BJ (cell line): ENCODE data around the gene CYGB. TPM values are rescaled to one million over a fixed set of nuclear protein-coding genes. Genes with fewer than 3 reads are reported as not detected.
"Not testable (repeated sequence)": the region's sequence is repeated elsewhere in the genome, so short reads cannot be mapped to it uniquely, and the experiment has no call there.

Experiments
- CTCF ChIA-PET: fragments of 350-600 bp; formaldehyde crosslinking; extraction: SDS; loops from one replicate; lab custom pipeline; 2021; ENCODE audit warnings: antibody characterized with exemption, inconsistent platforms; lab: Yijun Ruan, JAX
- POLR2A ChIA-PET: fragments of 300-600 bp; sonication (Branson Sonifier 250); formaldehyde crosslinking; extraction: SDS; loops from one replicate; lab custom pipeline; 2021; ENCODE audit warnings: antibody characterized with exemption; lab: Charles Lee
- DNase-seq: peaks from one replicate; pipeline ENCODE4 v3.0.0-alpha.2; 2011; ENCODE audit warnings: low read depth
- H3K27me3 ChIP-seq: 2 replicates; pipeline ENCODE4 v1.6.0; 2011; ENCODE audit warnings: low read length; ENCODE audit not compliant: control insufficient read depth, insufficient read depth
- H3K36me3 ChIP-seq: 2 replicates; pipeline ENCODE4 v1.5.1; 2011; ENCODE audit warnings: low read length; ENCODE audit not compliant: control insufficient read depth, insufficient read depth
- H3K4me3 ChIP-seq: 2 replicates; pipeline ENCODE4 v1.5.1; 2011; ENCODE audit warnings: low read depth, mild to moderate bottlenecking, control low read depth, low read length
- CTCF ChIP-seq: IDR thresholded peaks from 2 replicates; pipeline ENCODE4 v1.5.1; 2011; ENCODE audit warnings: low read depth, mild to moderate bottlenecking, control low read depth, inconsistent platforms, low read length, moderate library complexity; ENCODE audit not compliant: insufficient read depth
- polyA plus RNA-seq: library from polyadenylated mRNA; depleted of rRNA; stranded (reverse); fragments of >200 nt; gene quantifications from 2 replicates; pipeline ENCODE4 v1.2.3, GENCODE V29; 2011

Gene CYGB
- polyA plus RNA-seq, 1 experiment: 1.4 TPM

- H3K4me3 ChIP-seq: no peak overlapping the region
- ChIA-PET POLR2A (no interaction called here), CTCF (interaction anchor here (1.1 to 19.7 kb wide), 5 partner anchors 9 to 168 kb away, joined by 3 to 442 read pairs (median 7); partner anchors contain the start of genes AANAT, PRCD and UBE2O)
- no peak for TF ChIP-seq CTCF
- no peak for DNase-seq
- 0 out of 2 replicates have a peak, but pooled peaks cover 2% of the 10 kb centered on the region for H3K27me3 ChIP-seq
- no peaks in the 10 kb centered on the region for H3K36me3 ChIP-seq
Observed at GRCh38 chr17:76513306-76513692, 24.2 kb downstream of the CYGB start.

GRCh38 chr17:76512366-76513305, 24.9 kb downstream of the CYGB start:
- POLR2A ChIA-PET: no interaction called here
- CTCF ChIA-PET: interaction anchor here (0.7 to 19.7 kb wide), 9 partner anchors 10 to 203 kb away, joined by 3 to 442 read pairs (median 5); partner anchors contain the start of genes AANAT, PRCD, SPHK1 and UBE2O

GRCh38 chr17:76511668-76512365, 25.7 kb downstream of the CYGB start:
- Histone ChIP-seq H3K4me3 (no peak overlapping the region), H3K27me3 (peaks cover 8% of the 10 kb centered on the region), H3K36me3 (no peaks in the 10 kb centered on the region)
- no peak for TF ChIP-seq CTCF
- ChIA-PET POLR2A (no interaction called here), CTCF (interaction anchor here (0.7 to 19.7 kb wide), 9 partner anchors 11 to 204 kb away, joined by 3 to 442 read pairs (median 4); partner anchors contain the start of genes AANAT, PRCD, SPHK1 and UBE2O)
- no peak for DNase-seq

More at GRCh38 chr17:76512366-76513305, 24.9 kb downstream of the CYGB start:
- TF ChIP-seq CTCF: no peak
- Histone ChIP-seq H3K4me3 (no peak overlapping the region), H3K27me3 (peaks cover 4% of the 10 kb centered on the region), H3K36me3 (no peaks in the 10 kb centered on the region)
- no peak for DNase-seq

- H3K4me3 ChIP-seq: no peak overlapping the region
- peaks cover 8% of the 10 kb centered on the region for H3K27me3 ChIP-seq
- POLR2A ChIA-PET: no interaction called here
- no peak for TF ChIP-seq CTCF
- CTCF ChIA-PET: interaction anchor here (0.7 to 19.7 kb wide), 7 partner anchors 12 to 126 kb away, joined by 3 to 442 read pairs (median 4); partner anchors contain the start of genes AANAT, SPHK1 and UBE2O
- H3K36me3 ChIP-seq: no peaks in the 10 kb centered on the region
- DNase-seq: no peak
Observed at GRCh38 chr17:76510831-76511244, 26.7 kb downstream of the CYGB start.

GRCh38 chr17:76508472-76509063, 28.9 kb downstream of the CYGB start:
- H3K27me3 ChIP-seq, DNase-seq, POLR2A ChIA-PET, H3K36me3 ChIP-seq, H3K4me3 ChIP-seq: not testable (repeated sequence)
- CTCF ChIA-PET: interaction anchor here (1.4 to 19.7 kb wide), 8 partner anchors 11 to 101 kb away, joined by 3 to 442 read pairs (median 12); partner anchors contain the start of genes AANAT and UBE2O
